Neural progenitor cell (in vitro differentiated cells): ENCODE measurements around the gene DTNA.

ENCODE experiments used
- EZH2 ChIP-seq: fragments of 200-600 bp; sonication (generic); IDR thresholded peaks from 2 replicates; pipeline ENCODE4 v1.6.1; 2017; ENCODE audit warnings: antibody characterized with exemption, mild to moderate bottlenecking, moderate library complexity
- TF ChIP-seq, protein P1 (sequence below): fragments of 200-600 bp; sonication (generic); IDR thresholded peaks from 2 replicates; pipeline ENCODE4 v1.5.1; 2017; ENCODE audit warnings: antibody characterized with exemption, mild to moderate bottlenecking

GRCh38 chr18:34915046-34915445, 204.9 kb downstream of the DTNA start:
- no peak for TF ChIP-seq EZH2
- TF ChIP-seq, protein P1, sequence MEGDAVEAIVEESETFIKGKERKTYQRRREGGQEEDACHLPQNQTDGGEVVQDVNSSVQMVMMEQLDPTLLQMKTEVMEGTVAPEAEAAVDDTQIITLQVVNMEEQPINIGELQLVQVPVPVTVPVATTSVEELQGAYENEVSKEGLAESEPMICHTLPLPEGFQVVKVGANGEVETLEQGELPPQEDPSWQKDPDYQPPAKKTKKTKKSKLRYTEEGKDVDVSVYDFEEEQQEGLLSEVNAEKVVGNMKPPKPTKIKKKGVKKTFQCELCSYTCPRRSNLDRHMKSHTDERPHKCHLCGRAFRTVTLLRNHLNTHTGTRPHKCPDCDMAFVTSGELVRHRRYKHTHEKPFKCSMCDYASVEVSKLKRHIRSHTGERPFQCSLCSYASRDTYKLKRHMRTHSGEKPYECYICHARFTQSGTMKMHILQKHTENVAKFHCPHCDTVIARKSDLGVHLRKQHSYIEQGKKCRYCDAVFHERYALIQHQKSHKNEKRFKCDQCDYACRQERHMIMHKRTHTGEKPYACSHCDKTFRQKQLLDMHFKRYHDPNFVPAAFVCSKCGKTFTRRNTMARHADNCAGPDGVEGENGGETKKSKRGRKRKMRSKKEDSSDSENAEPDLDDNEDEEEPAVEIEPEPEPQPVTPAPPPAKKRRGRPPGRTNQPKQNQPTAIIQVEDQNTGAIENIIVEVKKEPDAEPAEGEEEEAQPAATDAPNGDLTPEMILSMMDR = no peak
